Left ventricle myocardium inferior (tissue), 1 donor: ENCODE results near the gene TSG101. TPM values are rescaled to one million over a fixed set of nuclear protein-coding genes. Genes with fewer than 3 reads are reported as not detected.

Source experiments
- DNase-seq: peaks from one replicate; pipeline ENCODE4 v3.0.0-alpha.2; 2020
- H3K27ac ChIP-seq: fragments of 200-600 bp; replicated peaks from 2 replicates; pipeline ENCODE4 v1.8.0; 2021
- H3K27me3 ChIP-seq: fragments of 200-600 bp; 2 replicates; pipeline ENCODE4 v1.8.0; 2021; ENCODE audit warnings: low read depth
- H3K36me3 ChIP-seq: fragments of 200-600 bp; 2 replicates; pipeline ENCODE4 v1.8.0; 2021
- H3K4me1 ChIP-seq: fragments of 200-600 bp; 2 replicates; pipeline ENCODE4 v1.8.0; 2021
- H3K4me3 ChIP-seq: fragments of 200-600 bp; 2 replicates; pipeline ENCODE4 v1.8.0; 2021; ENCODE audit warnings: mild to moderate bottlenecking, moderate library complexity
- H3K9me3 ChIP-seq: fragments of 200-600 bp; replicated peaks from 2 replicates; pipeline ENCODE4 v1.8.0; 2021
- CTCF ChIP-seq: fragments of 200-600 bp; IDR thresholded peaks from 2 replicates; pipeline ENCODE4 v1.8.0; 2021; ENCODE audit warnings: antibody characterized with exemption, mild to moderate bottlenecking, borderline replicate concordance
- intact Hi-C: fragments of 100-400 bp; cut with micrococcal nuclease; formaldehyde crosslinking; loops from one replicate; pipeline ENCODE4 v1.11.0; 2022
- total RNA-seq: library from RNA; stranded (reverse); fragmentation: NEBNext Ultra II Directional; extraction: Animal tissue kit (Norgen Biotek cat#: 25700); gene quantifications from one replicate; pipeline ENCODE4 v1.2.1, GENCODE V29; 2021
- donor health status: DM: no; HTN: yes; CAD: no; lungs with severe emphysema.

TSG101 gene
- total RNA-seq, 1 donor from 2014 or later = 70.9 TPM

DNA sequence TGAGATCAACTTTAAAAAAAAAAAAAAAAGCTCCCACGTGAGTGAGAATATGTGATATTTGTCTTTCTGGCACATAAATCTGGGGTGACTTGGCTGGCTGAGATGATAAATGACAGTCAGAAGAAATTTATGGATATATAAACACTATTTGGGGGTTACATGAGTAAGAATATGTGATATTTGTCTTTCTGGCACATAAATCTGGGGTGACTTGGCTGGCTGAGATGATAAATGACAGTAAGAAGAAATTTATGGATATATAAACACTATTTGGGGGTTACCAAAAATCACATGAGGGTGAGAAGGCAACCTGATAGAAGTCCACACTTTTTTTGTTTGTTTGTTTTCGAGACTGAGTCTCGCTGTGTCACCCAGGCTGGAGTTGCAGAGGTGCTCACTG lies 6.6 kb upstream of the TSG101 start:
- H3K27ac ChIP-seq = no peak overlapping the region
- H3K36me3 ChIP-seq = peaks cover 52% of the 10 kb centered on the region
- no peak overlapping the region for H3K4me3 ChIP-seq

DNA sequence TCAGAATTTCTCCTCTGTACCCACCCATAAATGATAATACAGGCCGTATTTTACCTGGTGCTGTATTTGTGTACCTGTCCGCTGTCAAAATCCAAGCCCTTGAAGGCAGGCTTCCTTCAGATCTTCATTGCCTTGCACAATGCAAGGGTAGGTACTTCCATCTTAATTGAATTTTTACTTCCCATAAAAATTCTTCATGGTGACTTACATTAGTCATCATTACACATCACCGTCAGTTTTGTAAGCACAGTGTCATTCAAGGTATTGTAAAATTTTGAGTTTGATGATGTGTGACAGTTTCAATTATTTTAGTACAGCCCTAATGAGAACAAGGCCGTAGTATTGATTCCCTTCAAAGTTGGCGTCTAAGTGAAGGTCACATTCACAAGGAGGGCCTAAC lies 770 bp upstream of the TSG101 start:
- no peaks in the 10 kb centered on the region for H3K9me3 ChIP-seq
- peak overlapping the region; percentile 95 for H3K27ac ChIP-seq
- TF ChIP-seq CTCF = no peak
- H3K36me3 ChIP-seq = peaks cover 18% of the 10 kb centered on the region
- no peak for DNase-seq
- H3K4me1 ChIP-seq = peaks cover 47% of the 10 kb centered on the region
- intact Hi-C loops = no loop called here
- peak overlapping the region; percentile 98 for H3K4me3 ChIP-seq
- no peaks in the 10 kb centered on the region for H3K27me3 ChIP-seq

More for the DNA sequence above, 6.6 kb upstream of the TSG101 start:
- intact Hi-C loops = no loop called here
- H3K4me1 ChIP-seq = no peaks in the 10 kb centered on the region
- no peaks in the 10 kb centered on the region for H3K9me3 ChIP-seq
- no peaks in the 10 kb centered on the region for H3K27me3 ChIP-seq
- DNase-seq = no peak
- TF ChIP-seq CTCF = no peak

GRCh38 chr11:18526130-18526520 lies 617 bp downstream of the TSG101 start:
- DNase-seq = no peak
- Histone ChIP-seq H3K27ac (peak overlapping the region; percentile 95), H3K4me1 (peaks cover 47% of the 10 kb centered on the region), H3K36me3 (peaks cover 8% of the 10 kb centered on the region), H3K27me3 (no peaks in the 10 kb centered on the region), H3K9me3 (no peaks in the 10 kb centered on the region), H3K4me3 (peak overlapping the region; percentile 98)
- no peak for TF ChIP-seq CTCF
- intact Hi-C loops = no loop called here

- intact Hi-C loops = no loop called here
- H3K36me3 ChIP-seq = peaks cover 2% of the 10 kb centered on the region
- peaks cover 47% of the 10 kb centered on the region for H3K4me1 ChIP-seq
- no peak for TF ChIP-seq CTCF
- H3K4me3 ChIP-seq = no peak overlapping the region
- H3K9me3 ChIP-seq = no peaks in the 10 kb centered on the region
- no peak overlapping the region for H3K27ac ChIP-seq
- no peaks in the 10 kb centered on the region for H3K27me3 ChIP-seq
- no peak for DNase-seq
Measured at GRCh38 chr11:18524248-18524647, 2.5 kb downstream of the TSG101 start.

DNA sequence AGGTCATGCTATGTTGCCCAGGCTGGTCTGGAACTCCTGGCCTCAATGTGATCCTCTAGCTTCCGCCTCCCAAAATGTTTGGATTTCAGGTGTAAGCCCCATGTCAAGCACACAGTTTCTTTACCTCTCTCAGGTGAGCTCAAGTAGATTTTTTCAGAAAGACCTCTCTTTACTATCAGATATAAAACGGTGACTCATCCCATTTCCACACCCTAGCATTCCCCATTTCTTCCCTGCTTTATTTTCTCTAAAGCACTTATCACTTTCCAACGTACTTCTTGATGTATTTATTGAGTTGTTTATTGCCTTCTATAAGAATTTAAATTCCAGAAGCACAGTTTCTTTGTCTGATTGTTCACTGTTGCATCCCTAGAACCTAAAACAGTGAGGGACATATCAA lies 3.7 kb downstream of the TSG101 start:
- intact Hi-C loops = no loop called here
- TF ChIP-seq CTCF = no peak
- peaks cover 47% of the 10 kb centered on the region for H3K4me1 ChIP-seq

GRCh38 chr11:18522388-18522787 lies 4.4 kb downstream of the TSG101 start:
- intact Hi-C loops = no loop called here
- DNase-seq = no peak
- Histone ChIP-seq H3K36me3 (peaks cover 15% of the 10 kb centered on the region), H3K4me1 (peaks cover 40% of the 10 kb centered on the region), H3K27me3 (no peaks in the 10 kb centered on the region), H3K4me3 (no peak overlapping the region), H3K9me3 (no peaks in the 10 kb centered on the region), H3K27ac (no peak overlapping the region)
- no peak for TF ChIP-seq CTCF

More for the DNA sequence above, 3.7 kb downstream of the TSG101 start:
- no peaks in the 10 kb centered on the region for H3K9me3 ChIP-seq
- peaks cover 8% of the 10 kb centered on the region for H3K36me3 ChIP-seq
- no peak overlapping the region for H3K4me3 ChIP-seq
- no peak overlapping the region for H3K27ac ChIP-seq
- no peaks in the 10 kb centered on the region for H3K27me3 ChIP-seq
- no peak for DNase-seq
